GM20431 (cell line): ENCODE data around the gene SULT2B1.

Experiments used
- in situ Hi-C: fragments of 300-500 bp; cut with MseI, MboI; formaldehyde crosslinking; loops from one replicate; pipeline ENCODE4 v1.15.0; 2020; ENCODE audit warnings: low sequenced_read_pairs; ENCODE audit not compliant: unreplicated experiment

Gene SULT2B1

DNA sequence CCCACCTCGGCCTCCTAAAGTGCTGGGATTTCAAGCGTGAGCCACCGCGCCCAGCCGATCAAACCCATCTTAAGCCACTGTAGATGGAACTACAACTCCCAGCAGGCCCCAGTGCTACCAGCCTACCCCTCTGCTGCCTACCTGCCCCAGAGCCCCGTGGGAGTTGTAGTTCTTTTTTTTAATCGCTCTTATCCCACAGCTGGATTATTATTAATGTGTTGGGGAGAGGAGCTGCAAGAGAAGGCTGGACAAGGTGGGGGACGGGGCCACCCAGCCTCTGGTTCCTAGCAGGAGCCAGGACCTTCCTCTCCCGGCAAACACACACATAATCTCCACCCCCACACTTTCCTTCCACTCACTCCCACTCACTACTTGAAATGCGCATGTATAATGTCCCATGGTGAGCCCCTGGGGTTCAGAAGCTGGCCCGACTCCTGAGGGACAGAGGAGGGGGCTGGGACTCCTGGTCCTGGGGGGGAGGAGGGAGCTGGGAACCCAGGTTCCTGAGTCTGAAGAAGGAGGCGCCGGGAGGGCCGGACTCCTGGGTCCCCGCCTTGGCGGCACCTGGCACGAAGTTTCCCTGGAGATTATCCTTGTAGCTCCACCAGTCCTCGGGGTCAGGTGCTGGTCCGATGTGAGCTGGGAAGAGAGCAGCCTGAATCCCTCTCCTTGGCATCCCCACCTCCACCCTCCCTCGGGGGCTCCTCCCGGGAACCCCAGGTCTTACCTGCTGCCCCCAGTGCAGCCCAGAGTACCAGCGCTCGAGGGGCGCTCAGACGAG, 93.1 kb downstream of the SULT2B1 start:
- in situ Hi-C loops = no loop called here

DNA sequence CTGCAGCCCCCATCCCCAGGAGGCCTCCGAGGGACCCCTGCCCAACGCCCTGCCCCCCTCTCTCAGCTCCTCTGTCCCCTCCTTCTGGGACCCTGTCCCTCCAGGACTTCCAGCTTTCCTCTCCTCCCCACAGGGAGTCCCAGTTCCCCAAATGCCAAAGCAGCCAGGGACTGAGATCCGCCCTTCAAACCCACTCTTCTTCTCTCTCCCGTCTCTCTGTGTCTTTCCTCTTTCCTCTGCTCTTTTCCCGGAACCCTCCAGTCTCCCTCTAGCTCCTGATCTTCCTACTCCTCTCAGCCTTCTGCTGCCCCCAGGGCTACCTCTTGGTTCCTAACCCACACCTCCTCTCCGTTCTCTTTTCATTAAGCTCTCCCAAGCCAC, 93.6 kb downstream of the SULT2B1 start:
- in situ Hi-C loops = no loop called here

GRCh38 chr19:48646001-48646721, 94.2 kb downstream of the SULT2B1 start, which contains the start of gene CA11:
CA11 (minus strand) TSS chr19:48646187; CDS start chr19:48645632, 555 bp downstream.
- in situ Hi-C loops = no loop called here

DNA sequence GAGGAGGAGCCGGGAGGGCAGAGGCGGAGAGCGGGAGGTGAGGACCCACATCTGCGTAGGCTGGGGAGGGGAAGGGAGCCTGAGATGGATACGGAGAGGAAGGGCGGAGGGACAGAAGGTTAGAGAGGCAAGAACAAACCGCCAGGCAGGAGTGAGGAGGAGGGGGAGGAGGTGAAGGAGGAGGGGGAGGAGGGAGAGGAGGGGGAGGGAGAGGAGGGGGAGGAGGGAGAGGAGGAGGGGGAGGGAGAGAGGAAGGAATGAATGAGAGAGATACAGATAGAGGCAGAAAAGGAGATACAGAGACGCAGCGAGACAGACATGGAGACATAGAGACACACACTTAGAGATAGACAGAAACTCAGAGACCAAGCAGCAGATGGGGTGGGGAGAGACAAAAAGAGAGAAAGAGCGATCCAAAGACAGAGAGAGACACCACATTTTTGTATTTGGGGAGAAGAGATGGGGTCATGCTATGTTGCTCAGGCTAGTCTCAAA, 94.8 kb downstream of the SULT2B1 start:
- in situ Hi-C loops = no loop called here

DNA sequence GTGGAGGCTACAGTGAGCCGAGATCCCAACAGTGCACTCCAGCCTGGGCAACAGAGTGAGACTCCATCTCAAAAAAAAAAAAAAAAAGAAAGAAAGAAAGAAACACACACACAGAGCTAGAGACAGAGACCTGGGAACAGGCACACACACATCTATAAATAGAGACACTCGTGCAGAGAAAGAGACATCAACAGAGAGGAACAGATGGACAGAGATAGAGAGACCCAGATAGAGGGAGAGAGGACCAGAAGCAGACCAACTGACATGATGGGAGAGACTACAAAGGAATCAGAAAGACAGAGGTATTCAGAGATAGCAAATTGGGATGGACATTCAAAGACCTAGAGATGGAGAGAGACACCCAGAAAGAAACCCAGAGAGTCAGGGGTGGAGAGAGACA, 96.2 kb downstream of the SULT2B1 start:
- in situ Hi-C loops = no loop called here
